ENCODE data around the gene LRRC1. TPM values are rescaled to one million over a fixed set of nuclear protein-coding genes. Genes with fewer than 3 reads are reported as not detected.

LRRC1 gene
- total and polyA plus RNA-seq, 8 donors: 8.6 to 16.4 (median 10.3) TPM

DNA sequence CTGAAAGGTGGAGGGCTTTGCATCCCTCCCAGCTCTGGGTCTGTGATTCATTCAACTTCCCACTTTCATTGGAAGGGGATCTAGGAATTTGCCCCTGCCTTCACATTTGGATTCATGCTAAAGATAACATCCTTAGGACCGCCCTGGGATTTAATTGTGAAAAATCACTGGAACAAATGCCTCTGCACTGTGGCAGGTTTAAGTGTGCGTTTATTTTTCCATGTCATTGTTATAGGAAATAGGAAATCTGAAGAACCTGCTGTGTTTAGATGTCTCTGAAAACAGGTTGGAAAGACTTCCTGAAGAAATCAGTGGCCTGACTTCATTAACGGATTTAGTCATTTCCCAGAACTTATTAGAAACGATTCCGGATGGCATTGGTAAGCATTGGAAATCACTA, 104.7 kb downstream of the LRRC1 start:
- no peak overlapping the region for H3K27ac ChIP-seq
- intact Hi-C loops (cut with DNase I): no loop called here
- ATAC-seq: no peak

DNA sequence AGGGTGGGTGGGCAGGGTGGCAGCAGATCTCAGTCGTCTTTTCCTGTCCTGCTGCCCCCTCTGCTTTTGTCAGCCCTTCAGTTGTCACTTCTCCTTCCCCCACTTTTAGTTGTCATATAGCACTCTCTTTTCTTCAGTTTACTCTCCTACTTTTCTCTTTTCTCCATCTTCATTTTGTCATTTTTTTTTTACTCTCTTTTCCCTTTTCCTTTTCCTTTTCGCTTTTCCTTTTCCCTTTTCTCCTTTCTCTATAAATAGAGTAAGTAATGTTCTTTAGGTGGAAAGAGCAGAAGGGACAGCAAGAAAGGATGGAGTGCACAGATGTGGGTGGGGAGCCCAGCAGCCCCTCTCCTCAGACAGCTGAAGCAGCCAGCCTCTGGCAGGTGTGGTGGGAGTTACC, 108.6 kb downstream of the LRRC1 start:
- intact Hi-C loops (cut with DNase I): no loop called here
- Histone ChIP-seq H3K4me3 (no peak overlapping the region), H3K36me3 (peaks cover 0 to 22% of the 10 kb centered on the region in 2 donors), H3K27me3 (no peaks in the 10 kb centered on the region), H3K9me3 (no peaks in the 10 kb centered on the region), H3K4me1 (no peaks in the 10 kb centered on the region), H3K27ac (no peak overlapping the region)
- TF ChIP-seq, protein P1, sequence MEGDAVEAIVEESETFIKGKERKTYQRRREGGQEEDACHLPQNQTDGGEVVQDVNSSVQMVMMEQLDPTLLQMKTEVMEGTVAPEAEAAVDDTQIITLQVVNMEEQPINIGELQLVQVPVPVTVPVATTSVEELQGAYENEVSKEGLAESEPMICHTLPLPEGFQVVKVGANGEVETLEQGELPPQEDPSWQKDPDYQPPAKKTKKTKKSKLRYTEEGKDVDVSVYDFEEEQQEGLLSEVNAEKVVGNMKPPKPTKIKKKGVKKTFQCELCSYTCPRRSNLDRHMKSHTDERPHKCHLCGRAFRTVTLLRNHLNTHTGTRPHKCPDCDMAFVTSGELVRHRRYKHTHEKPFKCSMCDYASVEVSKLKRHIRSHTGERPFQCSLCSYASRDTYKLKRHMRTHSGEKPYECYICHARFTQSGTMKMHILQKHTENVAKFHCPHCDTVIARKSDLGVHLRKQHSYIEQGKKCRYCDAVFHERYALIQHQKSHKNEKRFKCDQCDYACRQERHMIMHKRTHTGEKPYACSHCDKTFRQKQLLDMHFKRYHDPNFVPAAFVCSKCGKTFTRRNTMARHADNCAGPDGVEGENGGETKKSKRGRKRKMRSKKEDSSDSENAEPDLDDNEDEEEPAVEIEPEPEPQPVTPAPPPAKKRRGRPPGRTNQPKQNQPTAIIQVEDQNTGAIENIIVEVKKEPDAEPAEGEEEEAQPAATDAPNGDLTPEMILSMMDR (IDR thresholded peaks at IDR 0.05): no peak
- ATAC-seq: no peak
- DNase-seq: no peak

More for the DNA sequence above, 104.7 kb downstream of the LRRC1 start:
- Histone ChIP-seq H3K27me3 (no peaks in the 10 kb centered on the region), H3K9me3 (no peaks in the 10 kb centered on the region), H3K4me1 (no peaks in the 10 kb centered on the region), H3K4me3 (no peak overlapping the region), H3K36me3 (peaks cover 0 to 17% of the 10 kb centered on the region in 2 donors)
- no peak for DNase-seq
- TF ChIP-seq, protein P1 (IDR thresholded peaks at IDR 0.05): no peak

DNA sequence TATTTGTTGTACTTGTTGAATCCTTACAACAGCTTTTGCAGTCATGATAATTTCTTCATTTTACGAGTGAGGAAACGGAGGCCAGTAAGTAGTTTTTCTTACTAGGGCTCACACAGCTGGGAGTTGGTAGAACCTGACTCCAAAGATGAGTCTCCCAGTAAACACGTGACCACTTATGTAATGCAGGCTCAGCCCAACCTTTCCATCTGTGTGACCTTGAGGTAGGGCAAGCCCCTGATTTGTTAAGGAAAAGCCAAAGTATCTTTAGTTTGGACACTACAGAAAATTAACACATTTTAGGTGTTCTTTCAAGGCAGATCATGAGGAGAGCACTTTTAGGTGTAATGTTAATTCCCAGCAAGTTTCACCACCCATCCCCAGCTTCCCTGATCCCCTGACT, 111.3 kb downstream of the LRRC1 start:
- intact Hi-C loops (cut with DNase I): no loop called here
- no peaks in the 10 kb centered on the region for H3K9me3 ChIP-seq
- no peaks in the 10 kb centered on the region for H3K27me3 ChIP-seq
- H3K27ac ChIP-seq: no peak overlapping the region
- H3K4me3 ChIP-seq: no peak overlapping the region
- no peak for DNase-seq
- no peak for ATAC-seq
- no peaks in the 10 kb centered on the region for H3K4me1 ChIP-seq
- TF ChIP-seq, protein P1 (IDR thresholded peaks at IDR 0.05): no peak
- peaks cover 0 to 12% of the 10 kb centered on the region in 2 donors for H3K36me3 ChIP-seq

DNA sequence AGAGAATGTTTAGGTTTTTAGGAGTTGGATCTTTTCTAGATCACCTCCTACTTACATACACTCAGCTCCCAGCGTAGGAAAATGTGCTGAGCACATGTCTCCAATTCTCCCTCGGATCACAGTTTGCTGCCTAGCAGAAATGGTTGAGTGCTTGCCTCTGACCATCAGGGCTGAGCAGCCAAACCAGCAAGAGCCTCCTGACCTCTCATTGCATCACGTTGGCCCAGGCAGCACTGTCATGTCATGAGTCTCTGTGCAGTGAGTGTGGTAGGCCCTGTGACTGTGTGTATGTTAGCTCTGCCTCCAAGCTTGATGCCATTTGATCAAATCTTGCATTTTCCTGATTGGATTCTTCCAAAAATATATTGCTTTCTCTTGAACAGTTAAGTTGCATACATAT, 112.0 kb downstream of the LRRC1 start:
- peaks cover 0 to 12% of the 10 kb centered on the region in 2 donors for H3K36me3 ChIP-seq
- H3K9me3 ChIP-seq: no peaks in the 10 kb centered on the region
- TF ChIP-seq, protein P1 (IDR thresholded peaks at IDR 0.05): no peak
- DNase-seq (no peak), ATAC-seq (peak; percentile 44)
- H3K4me1 ChIP-seq: no peaks in the 10 kb centered on the region
- H3K27ac ChIP-seq: no peak overlapping the region
- H3K4me3 ChIP-seq: no peak overlapping the region
- intact Hi-C loops (cut with DNase I): no loop called here
- H3K27me3 ChIP-seq: no peaks in the 10 kb centered on the region

DNA sequence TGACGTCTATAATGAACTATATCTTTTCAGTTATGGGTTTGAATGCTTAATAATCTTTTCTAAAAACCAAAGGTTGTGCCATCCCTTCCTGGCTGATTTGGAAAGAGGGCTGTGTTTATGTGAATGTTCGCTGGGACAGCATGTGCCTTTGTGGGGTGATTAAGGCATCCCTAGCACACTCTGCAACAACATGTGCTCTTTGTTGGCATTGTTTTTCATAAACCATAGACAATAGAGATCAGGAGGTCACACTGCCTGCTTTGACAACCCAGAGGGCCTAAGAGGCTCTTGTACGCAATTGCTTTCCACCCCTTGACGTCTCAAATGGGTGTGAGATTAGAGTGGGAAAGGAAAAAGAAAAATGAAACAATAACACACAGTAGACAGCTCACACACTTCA, 116.0 kb downstream of the LRRC1 start:
- H3K27me3 ChIP-seq: no peaks in the 10 kb centered on the region
- H3K36me3 ChIP-seq: no peaks in the 10 kb centered on the region
- ATAC-seq: peak; percentile 21
- intact Hi-C loops (cut with DNase I): no loop called here
- no peak overlapping the region for H3K4me3 ChIP-seq
- TF ChIP-seq, protein P1 (IDR thresholded peaks at IDR 0.05): no peak
- no peak overlapping the region for H3K27ac ChIP-seq
- H3K4me1 ChIP-seq: no peaks in the 10 kb centered on the region
- DNase-seq: no peak
- no peaks in the 10 kb centered on the region for H3K9me3 ChIP-seq

Measured in left lung (tissue), 10 donors.